Measurements from ENCODE around the gene ACAD10. TPM values are rescaled to one million over a fixed set of nuclear protein-coding genes. Genes with fewer than 3 reads are reported as not detected.

The ACAD10 gene
- total and polyA plus RNA-seq, 3 donors from 2014 or later, result 35.2 to 65.7 (median 58.2) TPM

GRCh38 chr12:111692575-111693210 lies 6.8 kb downstream of the ACAD10 start:
- Histone ChIP-seq H3K4me1 (no peaks in the 10 kb centered on the region), H3K4me3 (no peak overlapping the region), H3K36me3 (ENCODE audit: low read depth, missing control alignments) (no peaks in the 10 kb centered on the region), H3K27me3 (no peaks in the 10 kb centered on the region), H3K27ac (no peak overlapping the region), H3K9me3 (no peaks in the 10 kb centered on the region)
- WGBS, 2 donors, result 85 to 92% methylated on average over 13 to 15 of the region's 15 CpGs
- TF ChIP-seq CTCF (IDR thresholded peaks at IDR 0.05) (no peak), POLR2A (IDR thresholded peaks at IDR 0.05) (no peak)
- intact Hi-C loops (cut with DNase I; ENCODE audit: low total_unique reads), result no loop called here
- no peak for DNase-seq

GRCh38 chr12:111693818-111694217 lies 8.0 kb downstream of the ACAD10 start:
- no peak for TF ChIP-seq POLR2A (IDR thresholded peaks at IDR 0.05)
- Histone ChIP-seq H3K4me3 (no peak overlapping the region), H3K4me1 (no peaks in the 10 kb centered on the region), H3K27ac (no peak overlapping the region), H3K36me3 (ENCODE audit: low read depth, missing control alignments) (no peaks in the 10 kb centered on the region), H3K9me3 (no peaks in the 10 kb centered on the region), H3K27me3 (no peaks in the 10 kb centered on the region)
- 94% methylated on average over 5 of the region's 5 CpGs for WGBS, 2 donors
- DNase-seq, result no peak
- intact Hi-C loops (cut with DNase I; ENCODE audit: low total_unique reads), result no loop called here

GRCh38 chr12:111699962-111700361 lies 14.1 kb downstream of the ACAD10 start:
- H3K36me3 ChIP-seq (ENCODE audit: low read depth, missing control alignments), result no peaks in the 10 kb centered on the region
- H3K27ac ChIP-seq, result no peak overlapping the region
- TF ChIP-seq POLR2A (IDR thresholded peaks at IDR 0.05) (no peak), CTCF (IDR thresholded peaks at IDR 0.05) (no peak)
- intact Hi-C loops (cut with DNase I; ENCODE audit: low total_unique reads), result no loop called here
- no peaks in the 10 kb centered on the region for H3K4me1 ChIP-seq
- DNase-seq, result no peak
- H3K27me3 ChIP-seq, result no peaks in the 10 kb centered on the region
- no peak overlapping the region for H3K4me3 ChIP-seq
- 90 to 93% methylated on average over 2 of the region's 2 CpGs for WGBS, 2 donors
- H3K9me3 ChIP-seq, result no peaks in the 10 kb centered on the region

GRCh38 chr12:111705672-111706071 lies 19.8 kb downstream of the ACAD10 start:
- no peaks in the 10 kb centered on the region for H3K36me3 ChIP-seq (ENCODE audit: low read depth, missing control alignments)
- no peak for DNase-seq
- H3K27me3 ChIP-seq, result no peaks in the 10 kb centered on the region
- no peaks in the 10 kb centered on the region for H3K4me1 ChIP-seq
- no peak overlapping the region for H3K4me3 ChIP-seq
- TF ChIP-seq CTCF (IDR thresholded peaks at IDR 0.05) (no peak), POLR2A (IDR thresholded peaks at IDR 0.05) (no peak)
- H3K27ac ChIP-seq, result no peak overlapping the region
- intact Hi-C loops (cut with DNase I; ENCODE audit: low total_unique reads), result no loop called here
- WGBS, 2 donors, result 87 to 88% methylated on average over 5 of the region's 5 CpGs
- H3K9me3 ChIP-seq, result no peaks in the 10 kb centered on the region

- H3K27ac ChIP-seq, result no peak overlapping the region
- no peaks in the 10 kb centered on the region for H3K9me3 ChIP-seq
- H3K27me3 ChIP-seq, result no peaks in the 10 kb centered on the region
- H3K4me3 ChIP-seq, result no peak overlapping the region
- WGBS, 2 donors, result 88 to 91% methylated on average over 6 of the region's 6 CpGs
- H3K36me3 ChIP-seq (ENCODE audit: low read depth, missing control alignments), result no peaks in the 10 kb centered on the region
- TF ChIP-seq CTCF (IDR thresholded peaks at IDR 0.05) (no peak), POLR2A (IDR thresholded peaks at IDR 0.05) (no peak)
- intact Hi-C loops (cut with DNase I; ENCODE audit: low total_unique reads), result no loop called here
- no peaks in the 10 kb centered on the region for H3K4me1 ChIP-seq
- DNase-seq, result no peak
Measured at GRCh38 chr12:111706145-111706544, 20.3 kb downstream of the ACAD10 start.

Measured in testis (tissue), 3 donors.